Astrocyte of the spinal cord (primary cell): ENCODE measurements around the gene ARHGAP42.

Experiments used
- DNase-seq: peaks from one replicate; pipeline ENCODE4 v3.0.0; 2011; ENCODE audit warnings: low read depth, low spot score
- H3K4me3 ChIP-seq: 2 replicates; pipeline ENCODE4 v1.5.1; 2011; ENCODE audit warnings: low read depth, mild to moderate bottlenecking, low read length, moderate library complexity
- in situ Hi-C: cut with HindIII; loops from 2 replicates; pipeline ENCODE4 v1.10.0; 2017; ENCODE audit warnings: low sequenced_read_pairs
- TF ChIP-seq, protein P1 (sequence below): IDR thresholded peaks from 2 replicates; pipeline ENCODE4 v1.5.1; 2012; ENCODE audit warnings: low read depth, mild to moderate bottlenecking, low read length, inconsistent platforms

Gene ARHGAP42

DNA sequence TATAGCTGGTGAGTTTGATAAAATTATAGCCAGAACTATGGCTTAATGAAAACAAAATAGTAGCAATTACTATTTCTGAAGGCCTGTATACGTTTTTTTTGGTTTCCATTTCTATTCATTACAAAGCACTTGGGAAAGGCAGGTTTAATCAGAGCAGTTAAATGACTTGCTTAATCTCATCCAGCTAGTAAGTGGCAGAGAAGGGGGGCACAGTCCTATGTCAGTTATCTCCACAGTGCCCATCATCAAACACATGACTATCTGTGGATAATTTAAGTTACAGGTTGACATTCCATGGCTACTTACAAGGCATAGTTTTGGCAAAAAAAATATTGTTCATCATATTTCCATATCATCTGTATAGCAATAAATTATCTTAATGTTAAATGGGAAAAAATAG lies 348.8 kb downstream of the ARHGAP42 start:
- DNase-seq = no peak
- no peak overlapping the region for H3K4me3 ChIP-seq
- TF ChIP-seq, protein P1, sequence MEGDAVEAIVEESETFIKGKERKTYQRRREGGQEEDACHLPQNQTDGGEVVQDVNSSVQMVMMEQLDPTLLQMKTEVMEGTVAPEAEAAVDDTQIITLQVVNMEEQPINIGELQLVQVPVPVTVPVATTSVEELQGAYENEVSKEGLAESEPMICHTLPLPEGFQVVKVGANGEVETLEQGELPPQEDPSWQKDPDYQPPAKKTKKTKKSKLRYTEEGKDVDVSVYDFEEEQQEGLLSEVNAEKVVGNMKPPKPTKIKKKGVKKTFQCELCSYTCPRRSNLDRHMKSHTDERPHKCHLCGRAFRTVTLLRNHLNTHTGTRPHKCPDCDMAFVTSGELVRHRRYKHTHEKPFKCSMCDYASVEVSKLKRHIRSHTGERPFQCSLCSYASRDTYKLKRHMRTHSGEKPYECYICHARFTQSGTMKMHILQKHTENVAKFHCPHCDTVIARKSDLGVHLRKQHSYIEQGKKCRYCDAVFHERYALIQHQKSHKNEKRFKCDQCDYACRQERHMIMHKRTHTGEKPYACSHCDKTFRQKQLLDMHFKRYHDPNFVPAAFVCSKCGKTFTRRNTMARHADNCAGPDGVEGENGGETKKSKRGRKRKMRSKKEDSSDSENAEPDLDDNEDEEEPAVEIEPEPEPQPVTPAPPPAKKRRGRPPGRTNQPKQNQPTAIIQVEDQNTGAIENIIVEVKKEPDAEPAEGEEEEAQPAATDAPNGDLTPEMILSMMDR = no peak
- in situ Hi-C loops = no loop called here
